NCI-H187 (cell line): ENCODE data around the gene SRGAP3.

Source experiments
- DNase-seq, 2 experiments: peaks; one replicate each; lab custom pipeline; 2025; lab: John Stamatoyannopoulos, UW

Gene SRGAP3

DNA sequence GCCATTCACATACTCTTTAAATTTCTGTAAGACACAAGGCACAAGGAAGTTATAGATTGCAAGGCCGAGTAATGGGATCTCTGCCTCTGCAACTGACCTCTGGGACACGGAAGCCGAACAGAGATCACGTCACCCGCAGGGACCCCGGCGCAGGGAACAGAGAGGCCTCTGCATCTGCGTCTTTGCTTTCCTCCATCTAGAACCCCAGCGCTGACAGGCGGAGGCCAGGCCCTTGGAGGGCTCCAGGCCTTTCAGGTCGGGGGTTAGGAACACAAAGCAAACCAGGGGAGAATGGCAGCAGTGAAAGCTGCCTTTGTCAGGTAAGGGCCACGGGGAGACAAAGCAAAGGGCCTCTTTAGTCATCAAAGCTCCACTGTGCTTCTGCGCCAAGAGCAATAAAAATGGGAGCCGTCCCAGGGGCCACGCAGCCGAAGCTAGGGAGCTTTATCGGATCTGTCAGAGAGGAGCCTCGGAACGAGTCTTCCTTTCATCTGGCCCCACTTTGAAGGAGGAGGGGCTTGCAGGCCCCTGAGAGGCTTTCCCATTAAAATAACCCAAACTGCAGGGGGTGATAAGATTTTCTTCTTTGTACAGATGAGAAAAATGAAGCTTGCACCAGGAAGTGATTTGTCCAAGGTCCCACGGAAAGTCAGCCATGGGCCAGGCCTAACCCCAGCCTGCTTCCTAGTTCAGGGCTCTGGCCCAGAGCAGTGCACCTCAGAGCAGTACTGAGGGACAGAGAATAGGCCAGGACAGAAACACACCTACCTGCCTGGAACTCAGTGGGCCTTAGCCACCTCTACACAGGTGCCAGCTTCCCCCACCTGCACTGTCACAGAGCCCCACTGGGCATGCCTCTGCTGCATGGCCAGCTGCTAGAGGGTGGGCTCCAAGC lies 201.7 kb downstream of the SRGAP3 start:
- DNase-seq, result no peak

GRCh38 chr3:9045371-9045770 lies 204.1 kb downstream of the SRGAP3 start:
- no peak for DNase-seq

DNA sequence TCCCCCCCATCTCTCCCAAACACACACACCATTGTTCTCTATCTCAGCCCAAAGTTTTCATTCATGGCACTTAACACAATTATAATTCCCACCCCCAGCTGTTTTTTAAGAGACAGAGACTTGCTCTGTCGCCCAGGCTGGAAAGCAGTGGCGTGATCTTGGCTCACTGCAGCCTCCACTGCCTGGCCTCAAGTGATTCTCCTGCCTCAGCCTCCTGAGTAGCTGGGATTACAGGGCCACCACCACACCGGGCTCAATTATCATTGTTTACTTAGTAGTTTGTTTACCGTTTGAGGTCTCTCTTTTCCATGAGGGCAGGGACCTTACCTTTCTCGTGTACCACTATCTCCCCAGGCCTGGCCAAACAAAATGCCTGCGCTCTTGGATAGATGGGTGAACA lies 206.4 kb downstream of the SRGAP3 start:
- no peak for DNase-seq

- no peak for DNase-seq
Observed at GRCh38 chr3:9041626-9042025, 207.8 kb downstream of the SRGAP3 start.

DNA sequence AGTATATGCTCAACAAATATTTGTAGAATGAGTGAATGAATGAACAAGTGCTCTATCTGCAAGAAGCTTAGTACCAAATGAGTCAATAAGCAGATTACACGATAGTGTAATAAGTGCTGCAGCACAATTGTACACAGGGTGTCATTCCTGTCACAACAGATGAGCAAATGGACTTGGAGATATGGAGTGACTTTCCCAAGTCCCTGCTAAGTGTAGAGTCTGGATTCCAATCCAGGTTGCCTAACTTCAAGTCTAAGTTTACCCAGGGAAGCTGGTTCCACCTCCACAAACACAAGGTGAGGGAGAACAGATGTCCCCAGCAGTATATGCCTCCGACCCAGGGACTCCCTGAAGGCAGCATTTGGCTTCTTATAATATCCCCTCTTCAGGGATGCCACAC lies 208.4 kb downstream of the SRGAP3 start:
- DNase-seq, result no peak

- no peak for DNase-seq
Observed at GRCh38 chr3:9037144-9037711, 212.2 kb downstream of the SRGAP3 start.

DNA sequence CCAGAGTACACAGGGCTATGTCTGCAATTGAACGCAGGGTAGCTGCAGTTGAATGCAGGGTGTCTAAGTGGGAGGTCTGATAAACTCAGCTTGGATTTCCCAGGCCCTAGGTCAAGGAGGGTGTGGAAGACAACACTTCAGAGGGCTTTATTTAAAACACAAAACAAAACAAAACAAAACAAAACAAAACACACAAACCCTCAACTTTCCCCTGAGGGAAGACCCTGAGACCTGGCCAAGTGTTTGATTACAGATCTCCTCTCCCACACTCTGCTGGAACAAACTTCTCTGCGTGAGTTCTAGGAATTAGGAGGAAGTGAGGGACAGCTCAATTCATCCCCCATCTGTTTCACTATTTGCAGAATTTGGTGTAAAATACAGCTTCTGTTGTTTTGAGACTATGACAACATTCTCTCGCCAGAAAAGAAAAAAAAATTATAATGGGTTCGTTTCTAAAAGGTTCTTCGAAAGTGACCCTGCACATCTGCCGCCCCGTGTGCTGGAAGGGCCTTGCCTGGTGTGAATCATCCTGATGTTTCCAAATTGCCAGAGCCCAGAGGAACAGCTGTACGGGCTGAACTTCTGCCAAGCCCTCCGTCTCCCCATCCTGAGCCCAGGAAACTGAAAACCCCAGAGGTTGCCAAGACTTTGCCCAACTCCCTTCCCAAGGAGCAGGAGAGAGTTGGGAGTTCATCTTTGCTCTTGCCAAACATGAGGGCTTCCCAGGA lies 212.9 kb downstream of the SRGAP3 start:
- DNase-seq, result no peak

GRCh38 chr3:9035961-9036360 lies 213.5 kb downstream of the SRGAP3 start:
- no peak for DNase-seq

DNA sequence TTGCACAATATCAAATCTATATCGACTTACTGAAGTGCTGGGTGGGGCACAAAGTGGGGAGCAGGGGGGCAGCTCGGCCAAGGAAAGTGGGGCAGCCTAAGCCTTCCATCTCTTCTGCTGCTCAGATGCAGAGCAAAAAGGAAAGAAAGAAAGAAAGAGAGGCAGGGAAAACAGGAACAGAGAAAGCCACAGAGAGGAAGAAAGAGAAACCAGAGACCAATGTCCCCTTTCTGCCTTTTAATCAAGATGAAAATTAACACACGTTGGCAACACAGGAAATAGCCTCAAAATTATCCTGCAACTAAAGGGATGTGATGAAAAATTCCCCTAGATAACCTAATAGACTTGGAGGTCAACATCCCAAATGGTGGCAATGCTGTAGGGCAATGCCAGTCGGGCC lies 214.0 kb downstream of the SRGAP3 start:
- no peak for DNase-seq

DNA sequence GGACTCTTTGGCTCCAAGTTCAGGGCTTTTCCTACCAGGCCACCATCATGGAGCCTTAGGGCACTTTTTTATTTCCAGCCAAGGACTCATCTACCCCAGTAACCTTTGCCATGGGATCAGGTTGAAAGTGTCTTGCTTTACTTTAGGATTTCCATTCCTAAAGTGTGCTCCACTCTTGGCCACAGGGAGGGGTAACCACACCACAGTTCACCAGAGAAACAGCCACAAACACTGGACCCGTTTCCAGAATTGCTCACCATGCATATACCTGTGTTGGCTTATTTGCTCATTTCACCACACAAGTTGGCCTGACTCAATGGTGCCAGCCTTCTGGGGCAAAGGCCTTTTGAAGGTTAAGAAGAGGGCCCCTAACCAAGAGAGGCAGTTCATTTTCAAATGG lies 215.6 kb downstream of the SRGAP3 start:
- no peak for DNase-seq

- no peak for DNase-seq
Observed at GRCh38 chr3:9032231-9032777, 217.1 kb downstream of the SRGAP3 start.

- no peak for DNase-seq
Observed at GRCh38 chr3:9030034-9030433, 219.4 kb downstream of the SRGAP3 start.

- DNase-seq, result no peak
Observed at GRCh38 chr3:9028134-9028533, 221.3 kb downstream of the SRGAP3 start.

DNA sequence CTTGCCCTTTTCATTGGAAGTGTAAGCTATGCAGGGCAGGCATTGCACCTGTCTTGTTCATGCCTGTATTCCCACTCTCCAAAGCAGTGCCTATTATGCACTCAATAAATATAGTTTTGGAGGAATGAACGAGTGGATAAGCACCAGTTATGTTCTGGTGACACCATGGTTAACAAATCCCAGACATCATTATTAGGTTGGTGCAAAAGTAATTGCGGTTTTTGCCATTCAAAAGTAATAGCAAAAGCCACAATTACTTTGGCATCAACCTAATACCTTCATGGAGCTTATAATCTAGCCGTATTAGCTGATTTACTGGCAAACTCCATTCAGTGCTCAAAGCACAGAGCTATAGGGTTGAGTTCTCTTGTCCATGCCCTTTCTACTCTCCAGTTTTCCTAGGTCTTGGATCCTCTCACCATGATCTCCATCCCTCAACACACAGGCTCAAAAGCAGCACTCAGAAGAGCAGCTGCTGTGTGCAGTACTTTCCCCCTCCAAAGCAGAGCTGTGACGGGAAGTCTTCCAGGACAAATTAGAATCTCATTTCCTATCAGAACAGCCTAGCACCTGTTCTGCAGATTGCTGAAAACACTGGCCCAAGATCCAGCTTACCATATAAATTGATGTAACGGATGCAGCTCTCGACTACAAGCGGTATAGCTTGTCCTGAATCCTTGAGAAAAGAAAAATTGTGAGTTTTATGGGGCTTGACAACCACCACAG lies 223.0 kb downstream of the SRGAP3 start:
- no peak for DNase-seq

- no peak for DNase-seq
Observed at GRCh38 chr3:9024341-9024740, 225.1 kb downstream of the SRGAP3 start.

DNA sequence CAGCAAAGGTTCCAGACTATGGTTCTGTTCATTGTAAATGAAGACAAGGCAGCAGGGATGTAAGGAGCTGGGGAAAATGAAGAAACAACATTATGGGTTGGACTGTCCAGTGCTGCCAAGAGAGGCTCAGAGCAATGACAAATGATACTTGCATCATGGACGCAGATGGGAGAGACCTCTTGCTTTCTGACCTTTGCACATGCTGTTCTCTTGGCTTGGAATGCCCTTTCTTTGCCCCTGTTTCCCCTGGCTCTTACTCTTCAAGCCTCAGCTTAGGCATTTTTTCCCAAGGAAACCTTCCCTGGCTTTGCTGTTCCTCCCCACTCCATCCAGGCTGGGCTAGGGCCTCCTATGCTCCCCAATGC lies 226.2 kb downstream of the SRGAP3 start:
- no peak for DNase-seq

DNA sequence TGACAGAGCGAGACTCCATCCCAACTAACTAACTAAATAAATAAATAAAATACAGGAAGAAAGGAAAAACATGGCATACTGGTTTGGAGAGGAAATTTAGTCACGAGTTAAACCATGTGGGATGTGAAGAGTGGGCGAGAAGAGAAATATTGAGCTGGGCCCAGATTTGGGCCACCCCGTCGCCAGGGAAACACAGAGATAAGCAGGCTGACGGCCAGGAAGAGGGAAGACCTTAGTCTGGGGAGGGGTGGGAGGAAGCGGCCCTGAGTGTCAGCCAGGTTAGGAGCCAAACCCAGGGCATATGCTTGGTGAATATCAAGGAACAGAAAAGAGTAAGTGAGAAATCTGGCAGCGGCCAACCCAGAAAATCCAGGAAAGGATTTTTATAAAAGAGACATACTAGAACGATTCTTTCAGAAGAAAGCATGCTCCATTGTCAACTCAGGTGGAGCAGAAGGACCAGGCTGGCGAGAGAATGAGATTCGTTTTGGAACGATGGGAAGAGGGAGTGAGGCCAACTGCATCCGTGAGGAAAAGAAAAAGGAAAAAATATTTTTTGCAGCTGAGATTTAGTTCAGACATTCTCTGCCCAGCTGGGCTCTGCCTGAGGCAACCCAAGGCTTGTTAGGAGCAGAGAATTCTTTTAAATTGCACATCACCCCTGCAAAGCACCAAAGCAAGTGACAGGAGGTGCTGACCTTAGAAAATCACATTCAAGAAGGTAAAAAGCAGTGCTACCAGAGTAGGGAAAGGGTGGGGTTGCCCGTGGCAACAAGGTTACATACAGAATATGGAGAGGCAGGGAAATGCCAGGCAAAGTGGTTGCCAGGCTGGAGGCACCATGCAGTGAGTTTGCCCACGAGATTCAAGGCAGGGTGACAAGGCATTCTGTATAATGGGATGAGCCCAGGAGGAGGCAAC lies 226.9 kb downstream of the SRGAP3 start:
- DNase-seq, result no peak

DNA sequence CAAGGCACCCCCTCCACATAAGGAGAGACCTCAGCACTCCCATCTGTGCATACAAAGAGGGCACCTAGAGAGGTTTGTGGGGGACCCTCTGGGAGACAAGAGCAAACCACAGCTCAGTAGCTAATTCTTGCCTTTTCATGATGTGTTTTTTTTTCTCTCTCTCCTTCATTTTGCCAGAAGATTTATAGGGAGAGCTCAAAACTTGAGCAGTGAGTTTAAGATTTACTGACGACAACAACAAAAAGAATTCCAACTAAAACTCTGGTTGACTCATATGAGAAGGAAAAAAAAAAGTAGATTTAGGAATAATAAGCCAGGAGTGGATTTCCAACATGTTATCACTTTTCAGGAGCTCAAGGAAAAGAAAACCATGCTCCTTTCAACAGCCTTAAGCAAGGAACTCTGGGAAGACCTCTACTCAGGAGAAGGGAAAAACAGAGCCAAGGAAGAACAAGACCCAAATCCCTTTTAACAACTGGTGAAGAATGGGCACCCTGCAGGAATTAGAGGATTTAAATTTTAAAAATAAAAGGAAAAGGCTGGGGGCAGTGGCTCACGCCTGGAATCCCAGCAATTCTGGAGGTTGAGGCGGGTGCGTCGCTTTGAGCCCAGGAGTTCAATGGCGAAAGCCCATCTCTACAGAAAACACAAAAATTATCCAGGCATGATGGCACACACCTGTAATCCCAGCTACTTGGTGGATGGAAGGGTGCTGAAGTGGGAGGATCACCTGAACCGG lies 228.0 kb downstream of the SRGAP3 start:
- no peak for DNase-seq

DNA sequence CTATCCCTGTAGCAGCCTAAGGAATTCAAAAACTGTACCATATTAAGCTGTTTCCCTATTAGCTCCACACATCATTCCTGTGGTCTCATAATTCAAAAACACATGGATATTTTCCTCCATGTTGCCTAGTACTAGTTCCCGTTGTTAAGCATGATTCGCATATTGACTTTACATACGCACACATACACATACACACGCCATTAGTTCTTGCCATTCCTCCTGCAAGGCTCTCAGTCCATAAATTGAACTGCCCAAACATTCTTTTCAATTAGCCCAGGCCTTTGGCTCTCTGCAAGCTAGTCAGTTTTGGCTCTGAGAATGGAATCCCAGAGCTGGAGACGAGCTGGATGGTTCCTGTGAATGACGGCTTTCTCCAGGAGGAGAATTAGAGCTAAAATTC lies 229.0 kb downstream of the SRGAP3 start:
- no peak for DNase-seq

DNA sequence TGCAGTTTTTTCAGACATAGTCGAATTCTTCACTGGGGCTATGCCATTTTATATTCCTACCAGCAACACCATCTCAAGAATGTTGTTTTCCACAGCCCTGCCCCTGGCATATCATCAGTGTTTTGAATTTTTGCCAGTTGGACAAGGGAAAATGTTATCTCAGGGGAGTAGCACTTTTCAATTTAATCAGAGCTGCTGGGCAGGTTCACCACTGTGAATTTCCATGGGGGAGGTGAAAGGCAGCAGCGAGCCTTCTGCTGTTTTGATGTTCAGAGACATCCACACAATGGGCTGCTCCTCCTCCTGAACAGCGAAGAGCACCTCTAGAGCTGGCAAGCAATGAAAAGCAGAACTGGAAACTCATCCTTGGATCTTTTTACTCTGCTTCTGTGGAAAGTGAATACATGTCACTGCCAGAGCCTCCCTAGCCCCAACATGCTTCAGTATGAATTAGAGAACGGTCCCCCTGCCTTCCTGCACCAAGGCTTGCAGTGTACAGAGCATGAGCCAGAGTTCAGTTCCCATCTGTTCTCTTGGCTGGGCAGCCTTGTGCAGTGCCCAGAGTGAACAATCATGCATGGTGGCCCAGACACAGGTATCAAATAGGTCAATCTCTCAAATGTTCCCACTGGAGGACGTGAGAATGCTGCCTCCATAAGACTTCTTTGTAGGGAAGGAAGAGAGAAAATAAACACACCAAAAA lies 230.0 kb downstream of the SRGAP3 start:
- no peak for DNase-seq
